ENCODE data around the gene ARHGAP8.

- TF ChIP-seq EZH2phosphoT487 (IDR thresholded peaks at IDR 0.05; ENCODE audit: borderline replicate concordance, low read depth, low read length) (no peak), CTCF (conservative IDR thresholded peaks at IDR 0.05; ENCODE audit: low read length) (no peak)
Observed at GRCh38 chr22:44883011-44883421, 130.6 kb downstream of the ARHGAP8 start.
